Thoracic aorta (tissue), 2 donors: ENCODE measurements around the gene DUXB. TPM values are rescaled to one million over a fixed set of nuclear protein-coding genes. Genes with fewer than 3 reads are reported as not detected.

Source experiments
- ATAC-seq: fragments of 150-250 bp; one replicate; pipeline ENCODE4 v1.8.0; 2017; ENCODE audit warnings: low read depth; ENCODE audit not compliant: insufficient number of reproducible peaks, low FRiP score
- DNase-seq: peaks from one replicate; pipeline ENCODE4 v3.0.0-alpha.2; 2020; ENCODE audit warnings: low spot score
- H3K27ac ChIP-seq, 2 donors: fragments of 200-600 bp; sonication (generic); 1 replicate in 1 of 2; 2 replicates in 1 of 2; pipeline ENCODE4 v1.5.1; 2016; ENCODE audit warnings: mild to moderate bottlenecking in 2 of 2, moderate library complexity in 2 of 2
- H3K27me3 ChIP-seq: fragments of 200-600 bp; sonication (generic); replicated peaks from 2 replicates; pipeline ENCODE4 v1.6.0; 2016; ENCODE audit warnings: mild to moderate bottlenecking; ENCODE audit not compliant: insufficient read depth
- H3K36me3 ChIP-seq: fragments of 200-600 bp; sonication (generic); one replicate; pipeline ENCODE4 v1.5.1; 2016
- H3K4me1 ChIP-seq, 2 donors: fragments of 200-600 bp; sonication (generic); 1 replicate in 1 of 2; 2 replicates in 1 of 2; pipeline versions ENCODE4 v1.5.1 to v1.6.0; 2016; ENCODE audit warnings: low read depth in 2 of 2, mild to moderate bottlenecking in 1 of 2; ENCODE audit not compliant: control insufficient read depth in 1 of 2
- H3K4me3 ChIP-seq: fragments of 200-600 bp; sonication (generic); 2 replicates; pipeline ENCODE4 v1.5.1; 2016; ENCODE audit warnings: mild to moderate bottlenecking
- H3K9me3 ChIP-seq: fragments of 200-600 bp; sonication (generic); 2 replicates; pipeline ENCODE4 v1.5.1; 2016
- total RNA-seq, 2 donors: library from RNA; depleted of rRNA; stranded (reverse); fragments of >200 nt; gene quantifications; one replicate each; pipeline versions ENCODE4 v1.1.0 to v1.2.3, GENCODE V29; 2016
- TF ChIP-seq, protein P1 (sequence below): fragments of 200-600 bp; sonication (generic); IDR thresholded peaks from one replicate; pipeline ENCODE4 v1.5.1; 2019; ENCODE audit warnings: antibody characterized with exemption

DUXB gene
- total RNA-seq, 2 donors from 2014 or later, result not detected

- no peaks in the 10 kb centered on the region for H3K36me3 ChIP-seq
- H3K27me3 ChIP-seq, result no peaks in the 10 kb centered on the region
- TF ChIP-seq, protein P1, sequence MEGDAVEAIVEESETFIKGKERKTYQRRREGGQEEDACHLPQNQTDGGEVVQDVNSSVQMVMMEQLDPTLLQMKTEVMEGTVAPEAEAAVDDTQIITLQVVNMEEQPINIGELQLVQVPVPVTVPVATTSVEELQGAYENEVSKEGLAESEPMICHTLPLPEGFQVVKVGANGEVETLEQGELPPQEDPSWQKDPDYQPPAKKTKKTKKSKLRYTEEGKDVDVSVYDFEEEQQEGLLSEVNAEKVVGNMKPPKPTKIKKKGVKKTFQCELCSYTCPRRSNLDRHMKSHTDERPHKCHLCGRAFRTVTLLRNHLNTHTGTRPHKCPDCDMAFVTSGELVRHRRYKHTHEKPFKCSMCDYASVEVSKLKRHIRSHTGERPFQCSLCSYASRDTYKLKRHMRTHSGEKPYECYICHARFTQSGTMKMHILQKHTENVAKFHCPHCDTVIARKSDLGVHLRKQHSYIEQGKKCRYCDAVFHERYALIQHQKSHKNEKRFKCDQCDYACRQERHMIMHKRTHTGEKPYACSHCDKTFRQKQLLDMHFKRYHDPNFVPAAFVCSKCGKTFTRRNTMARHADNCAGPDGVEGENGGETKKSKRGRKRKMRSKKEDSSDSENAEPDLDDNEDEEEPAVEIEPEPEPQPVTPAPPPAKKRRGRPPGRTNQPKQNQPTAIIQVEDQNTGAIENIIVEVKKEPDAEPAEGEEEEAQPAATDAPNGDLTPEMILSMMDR, result no peak
- H3K27ac ChIP-seq, result no peak overlapping the region
- DNase-seq (no peak), ATAC-seq (no peak)
- no peaks in the 10 kb centered on the region for H3K9me3 ChIP-seq
- no peaks in the 10 kb centered on the region for H3K4me1 ChIP-seq
- no peak overlapping the region for H3K4me3 ChIP-seq
Measured at GRCh38 chr16:75697571-75697970, 3.7 kb downstream of the DUXB start.

- no peaks in the 10 kb centered on the region for H3K27me3 ChIP-seq
- H3K4me3 ChIP-seq, result no peak overlapping the region
- H3K9me3 ChIP-seq, result no peaks in the 10 kb centered on the region
- no peaks in the 10 kb centered on the region for H3K36me3 ChIP-seq
- DNase-seq, result no peak
- no peak for ATAC-seq
- no peak overlapping the region for H3K27ac ChIP-seq
- no peaks in the 10 kb centered on the region for H3K4me1 ChIP-seq
- TF ChIP-seq, protein P1, result no peak
Measured at GRCh38 chr16:75695708-75696107, 5.6 kb downstream of the DUXB start.

GRCh38 chr16:75687361-75687760, 13.9 kb downstream of the DUXB start:
- TF ChIP-seq, protein P1, result no peak
- DNase-seq (no peak), ATAC-seq (no peak)
- H3K4me1 ChIP-seq, result no peaks in the 10 kb centered on the region
- no peaks in the 10 kb centered on the region for H3K36me3 ChIP-seq
- H3K27ac ChIP-seq, result no peak overlapping the region
- H3K4me3 ChIP-seq, result no peak overlapping the region
- no peaks in the 10 kb centered on the region for H3K27me3 ChIP-seq
- H3K9me3 ChIP-seq, result no peaks in the 10 kb centered on the region

- Histone ChIP-seq H3K27me3 (no peaks in the 10 kb centered on the region), H3K36me3 (no peaks in the 10 kb centered on the region), H3K27ac (no peak overlapping the region), H3K4me1 (no peaks in the 10 kb centered on the region), H3K9me3 (no peaks in the 10 kb centered on the region), H3K4me3 (no peak overlapping the region)
- DNase-seq (no peak), ATAC-seq (no peak)
- TF ChIP-seq, protein P1, result no peak
Measured at GRCh38 chr16:75682308-75682707, 19.0 kb downstream of the DUXB start.

DNA sequence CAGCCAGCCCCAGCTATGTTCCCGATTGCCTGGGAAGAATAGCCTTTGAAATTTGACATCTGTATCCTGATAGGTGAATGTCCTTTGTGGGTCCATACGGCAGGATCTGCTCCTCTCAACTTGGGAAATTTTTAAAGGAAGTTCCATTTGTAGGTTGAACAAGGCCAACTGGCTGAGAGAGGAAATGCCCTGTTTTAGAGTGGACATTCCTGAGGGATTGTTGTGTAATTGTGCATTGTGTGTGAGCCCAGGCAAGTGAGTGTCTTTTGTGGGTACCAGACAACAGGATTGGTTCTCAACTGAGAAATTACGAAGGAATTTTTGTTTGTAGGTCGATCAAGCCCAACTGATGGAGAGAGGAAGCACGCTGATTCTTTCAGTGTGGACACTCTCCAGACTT, 21.9 kb downstream of the DUXB start:
- no peaks in the 10 kb centered on the region for H3K4me1 ChIP-seq
- no peak overlapping the region for H3K4me3 ChIP-seq
- no peaks in the 10 kb centered on the region for H3K27me3 ChIP-seq
- no peak overlapping the region for H3K27ac ChIP-seq
- ATAC-seq (no peak), DNase-seq (no peak)
- no peaks in the 10 kb centered on the region for H3K36me3 ChIP-seq
- TF ChIP-seq, protein P1, result no peak
- no peaks in the 10 kb centered on the region for H3K9me3 ChIP-seq
